Measurements from ENCODE around the gene NOTO.

DNA sequence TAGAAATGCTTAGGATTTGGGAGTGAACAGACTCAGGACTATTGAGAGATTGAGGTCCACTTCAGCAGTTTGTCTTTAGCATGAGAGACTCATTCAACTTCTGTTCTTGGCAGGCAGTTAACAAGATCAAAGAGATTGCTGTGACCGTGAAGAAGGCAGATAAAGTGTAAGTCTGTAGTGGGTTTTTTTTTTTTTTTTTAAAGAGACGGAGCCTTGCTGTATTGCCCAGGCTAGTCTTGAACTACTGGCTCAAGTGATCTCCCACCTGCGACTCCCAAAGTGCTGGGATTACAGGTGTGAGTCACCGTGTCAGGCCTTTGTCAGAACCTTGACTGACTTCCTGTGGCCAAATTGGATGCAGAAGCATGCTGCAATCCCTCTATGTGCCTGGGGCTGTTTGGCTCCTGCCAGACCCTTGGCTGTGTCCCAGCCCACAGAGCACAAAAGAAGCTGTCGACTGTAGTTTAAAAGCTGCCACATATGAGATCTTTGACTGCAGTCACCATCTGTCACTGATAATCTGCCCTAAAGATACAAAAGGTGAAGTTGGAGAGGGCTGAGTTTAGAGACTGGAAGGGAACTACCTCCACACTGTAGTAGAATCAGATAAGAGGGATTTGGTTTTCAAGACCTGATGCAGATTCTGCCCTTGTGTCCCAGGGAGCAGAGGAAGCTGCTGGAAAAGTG lies 41.7 kb downstream of the NOTO start:
- no peak for TF ChIP-seq POLR2A (IDR thresholded peaks at IDR 0.05; ENCODE audit: low read depth, low read length)
- no peak for TF ChIP-seq POLR2AphosphoS5 (IDR thresholded peaks at IDR 0.05; ENCODE audit: insufficient read depth, low read depth, low read length)
- TF ChIP-seq EZH2 (IDR thresholded peaks at IDR 0.05; ENCODE audit: borderline replicate concordance, low read depth, low read length, severe bottlenecking), result no peak
- TF ChIP-seq, protein P1, sequence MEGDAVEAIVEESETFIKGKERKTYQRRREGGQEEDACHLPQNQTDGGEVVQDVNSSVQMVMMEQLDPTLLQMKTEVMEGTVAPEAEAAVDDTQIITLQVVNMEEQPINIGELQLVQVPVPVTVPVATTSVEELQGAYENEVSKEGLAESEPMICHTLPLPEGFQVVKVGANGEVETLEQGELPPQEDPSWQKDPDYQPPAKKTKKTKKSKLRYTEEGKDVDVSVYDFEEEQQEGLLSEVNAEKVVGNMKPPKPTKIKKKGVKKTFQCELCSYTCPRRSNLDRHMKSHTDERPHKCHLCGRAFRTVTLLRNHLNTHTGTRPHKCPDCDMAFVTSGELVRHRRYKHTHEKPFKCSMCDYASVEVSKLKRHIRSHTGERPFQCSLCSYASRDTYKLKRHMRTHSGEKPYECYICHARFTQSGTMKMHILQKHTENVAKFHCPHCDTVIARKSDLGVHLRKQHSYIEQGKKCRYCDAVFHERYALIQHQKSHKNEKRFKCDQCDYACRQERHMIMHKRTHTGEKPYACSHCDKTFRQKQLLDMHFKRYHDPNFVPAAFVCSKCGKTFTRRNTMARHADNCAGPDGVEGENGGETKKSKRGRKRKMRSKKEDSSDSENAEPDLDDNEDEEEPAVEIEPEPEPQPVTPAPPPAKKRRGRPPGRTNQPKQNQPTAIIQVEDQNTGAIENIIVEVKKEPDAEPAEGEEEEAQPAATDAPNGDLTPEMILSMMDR (IDR thresholded peaks at IDR 0.05; ENCODE audit: extremely low read depth in 1 of 2, insufficient read depth in 1 of 2, low read depth in 1 of 2, low read length in 2 of 2), result no peak
- TF ChIP-seq, protein P2, sequence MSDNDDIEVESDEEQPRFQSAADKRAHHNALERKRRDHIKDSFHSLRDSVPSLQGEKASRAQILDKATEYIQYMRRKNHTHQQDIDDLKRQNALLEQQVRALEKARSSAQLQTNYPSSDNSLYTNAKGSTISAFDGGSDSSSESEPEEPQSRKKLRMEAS (IDR thresholded peaks at IDR 0.05; ENCODE audit: insufficient read depth, insufficient read length), result no peak
- TF ChIP-seq GATA2 (IDR thresholded peaks at IDR 0.05; ENCODE audit: insufficient read depth, insufficient read length, low read depth, low read length), result no peak
- TF ChIP-seq JUN (IDR thresholded peaks at IDR 0.05; ENCODE audit: borderline replicate concordance, insufficient read depth, insufficient read length, low read depth), result no peak

All from endothelial cell of umbilical vein (primary cell).